GM19452 (cell line): ENCODE results near the gene LCMT1.

Experiments used
- ATAC-seq: cut with Tn5 transposase; IDR thresholded peaks from one replicate; pipeline ENCODE4 v1.9.1; 2021; ENCODE audit not compliant: unreplicated experiment

The LCMT1 gene

DNA sequence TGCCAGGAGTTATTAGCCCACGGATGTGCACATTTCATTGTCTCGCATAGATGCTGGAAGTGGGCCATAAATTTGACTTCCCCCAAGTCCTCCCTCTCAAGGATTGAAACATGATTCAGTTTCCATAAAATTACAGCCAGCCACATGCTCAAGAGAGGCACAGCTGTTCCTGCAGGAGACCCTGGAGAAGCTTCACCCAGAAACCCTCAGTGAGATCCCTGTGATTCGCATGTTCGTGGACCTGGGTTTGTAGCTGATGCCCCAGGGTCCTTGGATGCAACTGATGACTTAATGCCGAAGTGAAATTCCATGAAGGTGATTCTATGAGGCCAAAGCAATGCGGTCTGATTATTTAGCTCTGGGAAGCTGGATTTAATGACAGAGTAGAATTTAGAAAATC, 80.6 kb downstream of the LCMT1 start:
- ATAC-seq = no peak

- ATAC-seq = no peak
Measured at GRCh38 chr16:25194273-25194878, 82.8 kb downstream of the LCMT1 start.

DNA sequence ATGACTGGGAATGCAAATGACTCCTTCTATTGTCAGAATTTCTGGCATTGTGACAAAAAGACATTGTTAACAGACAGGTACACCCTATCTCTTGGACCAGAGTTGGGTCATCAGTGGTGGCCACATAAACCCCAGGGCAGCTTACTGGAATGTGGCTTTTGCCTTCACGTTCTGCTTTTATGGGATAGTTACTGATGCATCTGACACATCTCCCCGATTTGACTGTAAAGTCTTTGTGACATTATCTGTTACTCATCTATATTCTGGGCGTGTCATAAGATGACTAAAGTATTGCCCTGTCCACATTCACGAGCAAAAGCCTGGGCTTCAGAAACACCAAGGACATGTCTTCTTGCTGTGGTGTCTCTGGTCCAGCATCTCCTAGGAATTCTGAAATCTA, 86.5 kb downstream of the LCMT1 start:
- ATAC-seq = no peak

DNA sequence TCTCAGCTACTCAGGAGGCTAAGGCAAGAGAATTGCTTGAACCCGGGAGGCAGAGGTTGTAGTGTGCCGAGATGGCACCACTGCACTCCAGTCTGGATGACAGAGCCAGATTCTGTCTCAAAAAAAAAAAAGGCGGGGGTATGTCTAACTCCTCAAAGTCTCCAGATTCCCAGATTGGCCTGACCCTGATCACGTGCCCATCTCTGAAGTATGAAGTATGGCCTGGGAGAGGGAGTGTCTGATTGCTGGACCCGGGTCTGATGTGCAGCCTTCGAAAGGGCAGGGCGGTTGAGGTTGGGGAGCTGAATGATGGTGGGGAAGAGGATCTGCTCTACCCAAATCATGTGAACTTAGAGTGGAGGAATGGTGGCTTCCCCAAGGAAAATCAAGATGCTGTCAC, 87.9 kb downstream of the LCMT1 start:
- no peak for ATAC-seq

GRCh38 chr16:25210758-25211157, 99.2 kb downstream of the LCMT1 start:
- no peak for ATAC-seq

GRCh38 chr16:25212636-25213035, 101.1 kb downstream of the LCMT1 start:
- ATAC-seq = no peak

- no peak for ATAC-seq
Measured at GRCh38 chr16:25213709-25214397, 102.3 kb downstream of the LCMT1 start.

DNA sequence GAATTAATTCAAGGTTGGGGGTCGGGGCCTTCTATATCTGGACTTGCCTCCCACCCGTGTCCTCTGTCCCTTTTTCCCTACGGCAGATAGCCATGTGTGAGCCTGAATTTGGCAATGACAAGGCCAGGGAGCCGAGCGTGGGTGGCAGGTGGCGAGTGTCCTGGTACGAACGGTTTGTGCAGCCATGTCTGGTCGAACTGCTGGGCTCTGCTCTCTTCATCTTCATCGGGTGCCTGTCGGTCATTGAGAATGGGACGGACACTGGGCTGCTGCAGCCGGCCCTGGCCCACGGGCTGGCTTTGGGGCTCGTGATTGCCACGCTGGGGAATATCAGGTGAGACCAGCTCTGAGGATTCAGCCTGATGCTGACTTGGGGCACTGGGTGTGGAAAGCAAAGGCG, 105.6 kb downstream of the LCMT1 start:
- no peak for ATAC-seq

DNA sequence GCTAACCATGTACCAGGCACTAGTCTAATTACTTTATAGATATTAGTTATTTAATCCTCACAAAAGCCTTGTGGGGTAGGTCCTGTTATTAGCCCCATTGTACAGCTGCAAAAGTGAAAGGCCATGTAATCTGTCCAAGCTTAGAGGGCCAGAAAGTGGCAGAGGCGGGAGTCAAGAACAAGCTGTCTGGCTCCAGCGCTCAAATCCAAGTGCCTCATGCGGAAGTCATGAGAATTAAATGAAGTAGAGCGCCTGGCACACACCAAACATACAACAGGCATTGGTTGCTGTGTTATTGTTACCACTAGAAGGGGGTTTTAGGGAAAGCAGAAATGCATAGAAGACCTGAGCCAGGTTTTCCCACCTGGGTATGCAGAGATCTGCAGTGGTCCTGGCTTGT, 106.4 kb downstream of the LCMT1 start:
- no peak for ATAC-seq

- ATAC-seq = no peak
Measured at GRCh38 chr16:25219070-25219737, 107.7 kb downstream of the LCMT1 start.

DNA sequence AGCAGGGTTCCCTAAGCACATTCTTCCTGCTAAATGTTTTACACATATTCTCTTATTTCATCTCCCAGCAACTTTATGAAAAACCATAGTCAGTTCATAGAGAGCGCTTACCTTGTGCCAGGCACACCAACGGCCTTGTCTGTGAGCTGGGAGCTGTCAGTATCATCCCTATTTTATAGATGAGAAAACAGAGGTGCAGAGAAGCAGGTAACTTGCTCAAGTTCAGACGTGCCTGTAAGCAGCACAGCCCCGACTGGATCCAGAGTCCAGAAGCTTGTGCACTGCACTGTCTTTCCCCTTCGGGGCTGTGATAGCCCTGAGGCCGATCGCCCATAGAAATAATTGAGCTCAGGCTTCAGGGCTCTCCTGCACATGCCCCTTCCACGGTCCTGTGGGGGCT, 111.4 kb downstream of the LCMT1 start:
- no peak for ATAC-seq

- ATAC-seq = no peak
Measured at GRCh38 chr16:25223964-25224363, 112.4 kb downstream of the LCMT1 start.

DNA sequence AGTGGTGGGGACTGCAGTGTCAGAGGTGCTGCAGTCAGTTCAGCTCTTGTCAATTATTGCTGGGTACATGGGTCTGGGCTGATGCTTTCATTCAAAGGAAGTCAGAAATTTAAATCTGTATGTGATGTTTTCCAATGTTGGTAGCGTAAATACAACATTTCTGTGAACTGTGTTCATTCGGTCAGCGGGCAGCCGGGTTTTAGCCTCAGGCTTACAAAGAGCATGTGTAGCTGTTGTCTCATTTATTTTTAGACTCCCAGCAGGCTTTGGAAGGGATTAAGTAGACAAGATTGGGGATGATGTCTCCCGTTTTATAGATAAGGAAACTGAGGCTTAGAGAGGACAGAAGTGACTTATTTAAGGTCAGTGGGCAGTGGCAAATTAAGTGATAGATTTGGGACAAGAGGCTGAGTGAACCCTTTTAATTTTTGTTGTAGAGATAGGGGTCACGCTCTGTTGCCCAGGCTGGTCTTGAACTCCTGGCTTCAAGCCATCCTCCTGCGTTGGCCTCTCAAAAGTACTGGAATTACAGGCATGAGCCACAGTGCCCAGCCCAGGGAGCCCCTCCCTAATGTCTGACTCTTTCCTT, 113.3 kb downstream of the LCMT1 start:
- ATAC-seq = no peak
